Stimulated activated CD8-positive, alpha-beta memory T cell treated with anti-CD3 and anti-CD28 coated beads, Interleukin-2, amount 100 ng/mL, for 48 hours (primary cell): Measurements from ENCODE around the gene DOCK2.

Experiments used
- DNase-seq, 2 donors: peaks; one replicate each; pipeline ENCODE4 v3.0.0-alpha.2; 2020; ENCODE audit warnings: low read depth in 2 of 2

DOCK2 gene

DNA sequence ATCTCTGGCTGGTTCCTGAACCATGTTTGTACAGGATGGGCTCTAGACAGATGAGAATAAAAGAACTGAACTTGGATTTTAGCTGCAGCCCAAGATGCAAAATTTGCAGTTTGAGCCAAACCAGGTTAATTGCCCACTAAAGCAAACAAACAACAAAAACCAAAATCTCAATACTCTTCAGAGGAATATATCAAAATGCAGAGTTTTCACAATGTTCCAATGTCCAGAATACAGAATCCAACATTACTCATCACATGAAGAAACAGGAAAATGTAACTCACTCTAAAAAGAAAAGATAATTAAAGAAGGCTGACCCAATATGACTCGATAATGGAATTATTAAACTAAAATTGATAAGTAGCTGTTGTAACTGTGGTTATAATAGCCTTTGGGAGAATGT lies 489.0 kb downstream of the DOCK2 start:
- no peak for DNase-seq

DNA sequence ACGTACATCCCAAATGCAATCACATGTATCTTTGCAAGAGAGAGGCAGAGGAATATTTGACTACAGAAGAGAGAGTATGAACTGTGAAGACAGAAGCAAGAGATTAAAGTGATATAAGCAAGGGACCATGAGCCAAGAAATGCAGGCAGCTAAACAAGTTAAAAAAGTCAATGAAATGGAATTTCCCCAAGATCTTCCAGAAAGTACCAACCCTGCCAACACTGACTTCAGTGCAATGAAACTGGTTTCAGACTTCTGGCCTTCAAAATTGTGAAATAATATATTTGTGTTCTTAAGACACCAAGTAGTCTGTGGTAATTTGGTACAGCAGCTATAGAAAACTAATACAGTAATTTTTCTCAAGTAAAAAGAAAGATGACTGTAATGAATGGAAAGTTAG lies 489.6 kb downstream of the DOCK2 start:
- no peak for DNase-seq

DNA sequence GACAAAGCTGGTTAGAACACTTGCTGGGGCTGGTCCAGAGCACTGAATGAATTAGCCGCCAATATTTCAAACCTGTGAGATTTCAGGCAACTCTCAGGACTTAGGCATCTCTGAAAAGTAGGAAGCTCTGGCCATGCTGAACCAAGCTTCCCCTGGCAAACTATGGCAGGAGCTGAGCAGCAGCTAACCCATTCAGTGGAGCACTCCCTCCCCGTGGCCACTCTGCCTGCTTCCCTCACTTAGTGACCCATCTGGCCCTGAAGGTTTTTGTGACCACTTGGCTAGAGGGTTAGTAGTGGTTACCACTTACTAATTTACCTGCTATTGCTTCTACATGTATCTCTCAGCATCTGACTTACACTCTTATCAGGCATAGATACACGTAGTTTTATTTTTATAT lies 494.2 kb downstream of the DOCK2 start:
- DNase-seq, result no peak

DNA sequence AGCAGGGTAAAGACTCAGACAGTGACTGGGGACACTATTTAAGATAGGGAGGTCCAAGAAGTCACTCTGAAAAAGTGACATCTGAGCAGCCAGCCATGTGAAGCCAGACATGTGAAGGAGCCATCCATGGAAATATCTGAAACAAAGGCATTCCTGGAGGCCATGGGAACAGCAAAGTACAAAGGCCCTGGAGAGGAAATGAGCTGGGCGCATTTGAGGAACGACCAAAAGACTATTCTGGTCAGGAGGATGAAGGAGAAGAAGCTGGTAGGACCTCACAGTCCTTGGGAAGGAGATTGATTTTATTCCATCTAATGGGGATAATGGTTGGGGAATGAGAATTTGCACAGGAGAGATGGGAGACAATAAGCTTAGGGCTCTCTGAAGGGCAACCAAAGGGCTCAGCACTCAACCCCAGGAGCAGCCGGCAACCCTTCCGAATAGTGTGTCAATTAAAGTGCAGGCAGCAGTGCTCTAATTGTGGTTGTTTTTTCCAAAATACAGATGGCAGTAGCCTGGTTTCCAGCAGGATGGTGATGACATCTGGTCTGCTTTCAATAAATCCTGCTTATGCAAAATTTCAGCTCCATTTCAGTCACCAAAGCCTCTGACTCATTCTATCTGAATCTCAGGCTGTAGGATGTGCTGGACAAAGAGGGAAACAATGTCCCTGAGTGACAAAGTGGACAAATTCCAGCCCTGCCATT lies 495.3 kb downstream of the DOCK2 start:
- no peak for DNase-seq
